ENCODE results near the gene GALNT12. TPM values are rescaled to one million over a fixed set of nuclear protein-coding genes. Genes with fewer than 3 reads are reported as not detected.

The GALNT12 gene
- total and polyA plus RNA-seq, 2 donors (not counting 1 experiment from before 2014, with no cell fraction given), result 3.2 to 4.5 TPM

GRCh38 chr9:98837516-98837915 lies 30.0 kb downstream of the GALNT12 start:
- intact Hi-C loops (cut with micrococcal nuclease), result no loop called here
- no peak overlapping the region for H3K27ac ChIP-seq (ENCODE audit: low read length in 2 of 2)
- Mint-ChIP-seq H3K27ac (no peak overlapping the region), H3K27me3 (no peaks in the 10 kb centered on the region), H3K4me3 (no peak overlapping the region), H3K9me3 (ENCODE audit: insufficient read depth) (no peaks in the 10 kb centered on the region), H3K4me1 (no peaks in the 10 kb centered on the region)
- TF ChIP-seq, protein P1, sequence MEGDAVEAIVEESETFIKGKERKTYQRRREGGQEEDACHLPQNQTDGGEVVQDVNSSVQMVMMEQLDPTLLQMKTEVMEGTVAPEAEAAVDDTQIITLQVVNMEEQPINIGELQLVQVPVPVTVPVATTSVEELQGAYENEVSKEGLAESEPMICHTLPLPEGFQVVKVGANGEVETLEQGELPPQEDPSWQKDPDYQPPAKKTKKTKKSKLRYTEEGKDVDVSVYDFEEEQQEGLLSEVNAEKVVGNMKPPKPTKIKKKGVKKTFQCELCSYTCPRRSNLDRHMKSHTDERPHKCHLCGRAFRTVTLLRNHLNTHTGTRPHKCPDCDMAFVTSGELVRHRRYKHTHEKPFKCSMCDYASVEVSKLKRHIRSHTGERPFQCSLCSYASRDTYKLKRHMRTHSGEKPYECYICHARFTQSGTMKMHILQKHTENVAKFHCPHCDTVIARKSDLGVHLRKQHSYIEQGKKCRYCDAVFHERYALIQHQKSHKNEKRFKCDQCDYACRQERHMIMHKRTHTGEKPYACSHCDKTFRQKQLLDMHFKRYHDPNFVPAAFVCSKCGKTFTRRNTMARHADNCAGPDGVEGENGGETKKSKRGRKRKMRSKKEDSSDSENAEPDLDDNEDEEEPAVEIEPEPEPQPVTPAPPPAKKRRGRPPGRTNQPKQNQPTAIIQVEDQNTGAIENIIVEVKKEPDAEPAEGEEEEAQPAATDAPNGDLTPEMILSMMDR (IDR thresholded peaks at IDR 0.05), result no peak
- TF ChIP-seq EZH2 (IDR thresholded peaks at IDR 0.05; ENCODE audit: borderline replicate concordance, insufficient read depth, low read depth, low read length, poor library complexity, severe bottlenecking), result no peak
- peaks cover 0 to 2% of the 10 kb centered on the region in 2 experiments for H3K36me3 ChIP-seq (replicated peaks in 1 of 2; ENCODE audit: control extremely low read depth in 1 of 2, control insufficient read depth in 1 of 2, extremely low read depth in 1 of 2, insufficient read depth in 2 of 2, low read length in 1 of 2)
- no peaks in the 10 kb centered on the region for H3K4me1 ChIP-seq (ENCODE audit: control insufficient read depth in 2 of 2, insufficient read depth in 2 of 2, low read length in 2 of 2)
- H4K20me1 ChIP-seq (ENCODE audit: control insufficient read depth, insufficient read depth, low read length, poor library complexity, severe bottlenecking), result no peaks in the 10 kb centered on the region
- DNase-seq (no peak), ATAC-seq (ENCODE audit: low read depth) (no peak)
- no peak overlapping the region for H3K4me2 ChIP-seq (replicated peaks; ENCODE audit: low read depth, low read length, poor library complexity, severe bottlenecking)
- H2AFZ ChIP-seq (ENCODE audit: insufficient read depth, low read depth, low read length, poor library complexity, severe bottlenecking), result no peak overlapping the region
- no peak overlapping the region for H3K9ac ChIP-seq (ENCODE audit: low read length)
- ChIA-PET CTCF (interaction anchor here (1.0 to 5.6 kb wide), 2 partner anchors 10 to 12 kb away, joined by 3 to 38 read pairs; no protein-coding TSS in a partner anchor), POLR2A (no interaction called here)
- no peaks in the 10 kb centered on the region for H3K79me2 ChIP-seq (ENCODE audit: control insufficient read depth, insufficient read depth, low read length)
- H3K27me3 ChIP-seq (replicated peaks in 1 of 4; ENCODE audit: control extremely low read depth in 1 of 4, control insufficient read depth in 3 of 4, insufficient read depth in 4 of 4, low read length in 3 of 4), result no peaks in the 10 kb centered on the region
- no peak overlapping the region for H3K4me3 ChIP-seq (ENCODE audit: control extremely low read depth in 1 of 5, extremely low read depth in 1 of 5, insufficient read depth in 1 of 5, low read depth in 2 of 5, low read length in 4 of 5)
- no peaks in the 10 kb centered on the region for H3K9me3 ChIP-seq (ENCODE audit: control extremely low read depth in 1 of 3, control insufficient read depth in 2 of 3, insufficient read depth in 1 of 3, low read length in 2 of 3)
- 100% methylated on average over 4 of the region's 4 CpGs for WGBS (ENCODE audit: insufficient coverage)

GRCh38 chr9:98838155-98838867 lies 30.8 kb downstream of the GALNT12 start:
- POLR2A ChIA-PET, result no interaction called here
- no peak for ATAC-seq (ENCODE audit: low read depth)

More at GRCh38 chr9:98838155-98838867, 30.8 kb downstream of the GALNT12 start:
- H3K9me3 Mint-ChIP-seq (ENCODE audit: insufficient read depth), result no peaks in the 10 kb centered on the region
- intact Hi-C loops (cut with micrococcal nuclease), result no loop called here
- no peak for DNase-seq
- Histone ChIP-seq H3K79me2 (ENCODE audit: control insufficient read depth, insufficient read depth, low read length) (no peaks in the 10 kb centered on the region), H3K36me3 (replicated peaks in 1 of 2; ENCODE audit: control extremely low read depth in 1 of 2, control insufficient read depth in 1 of 2, extremely low read depth in 1 of 2, insufficient read depth in 2 of 2, low read length in 1 of 2) (peaks cover 0 to 2% of the 10 kb centered on the region in 2 experiments), H3K4me2 (replicated peaks; ENCODE audit: low read depth, low read length, poor library complexity, severe bottlenecking) (no peak overlapping the region), H4K20me1 (ENCODE audit: control insufficient read depth, insufficient read depth, low read length, poor library complexity, severe bottlenecking) (no peaks in the 10 kb centered on the region), H3K4me3 (ENCODE audit: control extremely low read depth in 1 of 5, extremely low read depth in 1 of 5, insufficient read depth in 1 of 5, low read depth in 2 of 5, low read length in 4 of 5) (no peak overlapping the region), H3K9ac (ENCODE audit: low read length) (no peak overlapping the region), H3K27me3 (replicated peaks in 1 of 4; ENCODE audit: control extremely low read depth in 1 of 4, control insufficient read depth in 3 of 4, insufficient read depth in 4 of 4, low read length in 3 of 4) (no peaks in the 10 kb centered on the region), H3K27ac (ENCODE audit: low read length in 2 of 2) (no peak overlapping the region), H3K4me1 (ENCODE audit: control insufficient read depth in 2 of 2, insufficient read depth in 2 of 2, low read length in 2 of 2) (no peaks in the 10 kb centered on the region), H2AFZ (ENCODE audit: insufficient read depth, low read depth, low read length, poor library complexity, severe bottlenecking) (no peak overlapping the region), H3K9me3 (ENCODE audit: control extremely low read depth in 1 of 3, control insufficient read depth in 2 of 3, insufficient read depth in 1 of 3, low read length in 2 of 3) (no peaks in the 10 kb centered on the region)
- no peak for TF ChIP-seq EZH2 (IDR thresholded peaks at IDR 0.05; ENCODE audit: borderline replicate concordance, insufficient read depth, low read depth, low read length, poor library complexity, severe bottlenecking)
- TF ChIP-seq, protein P1 (IDR thresholded peaks at IDR 0.05), result no peak
- no peak overlapping the region for H3K27ac Mint-ChIP-seq
- CTCF ChIA-PET, result interaction anchor here (5.6 kb wide), 1 partner anchor 9 kb away, joined by 38 read pairs; no protein-coding TSS in a partner anchor
- WGBS (ENCODE audit: insufficient coverage), result 97% methylated on average over 6 of the region's 6 CpGs
- no peaks in the 10 kb centered on the region for H3K27me3 Mint-ChIP-seq
- no peak overlapping the region for H3K4me3 Mint-ChIP-seq
- H3K4me1 Mint-ChIP-seq, result no peaks in the 10 kb centered on the region
